ENCODE results near the gene NAT9.

NAT9 gene

GRCh38 chr17:74746922-74747321, 29.2 kb downstream of the NAT9 start:
- H3K4me3 ChIP-seq (ENCODE audit: low read depth, low read length) = no peak overlapping the region

- no peak overlapping the region for H3K4me3 ChIP-seq (ENCODE audit: low read depth, low read length)
Measured at GRCh38 chr17:74746376-74746775, 29.8 kb downstream of the NAT9 start.

GRCh38 chr17:74745548-74746177, 30.5 kb downstream of the NAT9 start:
- H3K4me3 ChIP-seq (ENCODE audit: low read depth, low read length) = no peak overlapping the region

- peak overlapping the region; percentile 10 for H3K4me3 ChIP-seq (ENCODE audit: low read depth, low read length)
Measured at GRCh38 chr17:74744714-74745547, 31.2 kb downstream of the NAT9 start.

- no peak overlapping the region for H3K4me3 ChIP-seq (ENCODE audit: low read depth, low read length)
Measured at GRCh38 chr17:74744349-74744713, 31.8 kb downstream of the NAT9 start.

- no peak overlapping the region for H3K4me3 ChIP-seq (ENCODE audit: low read depth, low read length)
Measured at GRCh38 chr17:74743755-74744154, 32.4 kb downstream of the NAT9 start.

- no peak overlapping the region for H3K4me3 ChIP-seq (ENCODE audit: low read depth, low read length)
Measured at GRCh38 chr17:74742978-74743545, 33.1 kb downstream of the NAT9 start.

- H3K4me3 ChIP-seq (ENCODE audit: low read depth, low read length) = no peak overlapping the region
Measured at GRCh38 chr17:74742153-74742515, 34.0 kb downstream of the NAT9 start.

- H3K4me3 ChIP-seq (ENCODE audit: low read depth, low read length) = no peak overlapping the region
Measured at GRCh38 chr17:74740641-74741387, 35.3 kb downstream of the NAT9 start.

- H3K4me3 ChIP-seq (ENCODE audit: low read depth, low read length) = no peak overlapping the region
Measured at GRCh38 chr17:74740173-74740572, 36.0 kb downstream of the NAT9 start.

- H3K4me3 ChIP-seq (ENCODE audit: low read depth, low read length) = no peak overlapping the region
Measured at GRCh38 chr17:74739227-74739831, 36.8 kb downstream of the NAT9 start.

- H3K4me3 ChIP-seq (ENCODE audit: low read depth, low read length) = peak overlapping the region; percentile 75
Measured at GRCh38 chr17:74738051-74738996, 37.8 kb downstream of the NAT9 start.

- H3K4me3 ChIP-seq (ENCODE audit: low read depth, low read length) = peak overlapping the region; percentile 75
Measured at GRCh38 chr17:74737299-74738050, 38.7 kb downstream of the NAT9 start.

GRCh38 chr17:74736513-74737298, 39.4 kb downstream of the NAT9 start, which contains the start of gene RAB37:
Gene RAB37 (plus strand): TSS chr17:74737256. CDS start chr17:74737273, 17 bp downstream.
- peak within 1 kb of the TSS; percentile 75 for H3K4me3 ChIP-seq (ENCODE audit: low read depth, low read length)

GRCh38 chr17:74734256-74734655, 41.9 kb downstream of the NAT9 start:
- no peak overlapping the region for H3K4me3 ChIP-seq (ENCODE audit: low read depth, low read length)

GRCh38 chr17:74733365-74734122, 42.6 kb downstream of the NAT9 start:
- no peak overlapping the region for H3K4me3 ChIP-seq (ENCODE audit: low read depth, low read length)

GRCh38 chr17:74732042-74732867, 43.9 kb downstream of the NAT9 start:
- no peak overlapping the region for H3K4me3 ChIP-seq (ENCODE audit: low read depth, low read length)
